Right lung (tissue), 10 donors: ENCODE results near the gene PABPC5. TPM values are rescaled to one million over a fixed set of nuclear protein-coding genes. Genes with fewer than 3 reads are reported as not detected.
A peak's percentile ranks its signal among the peaks of the same experiment; 100 is the strongest.

Experiments used
- DNase-seq, 2 donors: peaks; one replicate each; pipeline ENCODE4 v3.0.0-alpha.2; 2013
- long read RNA-seq, 8 donors: transcript quantifications; one replicate each; lab custom pipeline, GENCODE V29; 2026
- polyA plus RNA-seq, 5 donors: library from polyadenylated mRNA; unstranded; fragments of 120-200 nt; gene quantifications; one replicate each; pipeline versions ENCODE4 v1.2.1 to v1.2.3, GENCODE V29; 2013; ENCODE audit warnings: inconsistent platforms in 1 of 5, low replicate concordance in 1 of 5; ENCODE audit not compliant: insufficient read length in 5 of 5, insufficient read depth in 1 of 5

Gene PABPC5
- polyA plus RNA-seq: 10 to 100 TPM in 1 of 5 donors, 1 to 10 TPM in 4; 6.8 to 10.8 (median 8.1) TPM
- long read RNA-seq, donor 1, transcript PABPC5-201 (2 exons, 3,221 nt): major isoform, 5 of 5 reads
- long read RNA-seq, donor 1, partial matches to known transcripts: 0 of 5 reads
- long read RNA-seq, donor 1, other reads (novel, unspliced or antisense): 0 of 5 reads
- long read RNA-seq, donor 2, partial matches to known transcripts: 0 of 3 reads
- long read RNA-seq, donor 2, other reads (novel, unspliced or antisense): 0 of 3 reads
- long read RNA-seq, donor 3, partial matches to known transcripts: 0 of 1 reads
- long read RNA-seq, donor 3, other reads (novel, unspliced or antisense): 0 of 1 reads
- long read RNA-seq, donor 4, partial matches to known transcripts: 0 of 5 reads
- long read RNA-seq, donor 4, other reads (novel, unspliced or antisense): 0 of 5 reads
- long read RNA-seq, donor 5, partial matches to known transcripts: 0 of 2 reads
- long read RNA-seq, donor 5, other reads (novel, unspliced or antisense): 0 of 2 reads
- long read RNA-seq, donor 6, partial matches to known transcripts: 0 of 2 reads
- long read RNA-seq, donor 6, other reads (novel, unspliced or antisense): 0 of 2 reads
- long read RNA-seq, donor 7, partial matches to known transcripts: 0 of 1 reads
- long read RNA-seq, donor 7, other reads (novel, unspliced or antisense): 0 of 1 reads
- long read RNA-seq, donor 8: 0 reads

DNA sequence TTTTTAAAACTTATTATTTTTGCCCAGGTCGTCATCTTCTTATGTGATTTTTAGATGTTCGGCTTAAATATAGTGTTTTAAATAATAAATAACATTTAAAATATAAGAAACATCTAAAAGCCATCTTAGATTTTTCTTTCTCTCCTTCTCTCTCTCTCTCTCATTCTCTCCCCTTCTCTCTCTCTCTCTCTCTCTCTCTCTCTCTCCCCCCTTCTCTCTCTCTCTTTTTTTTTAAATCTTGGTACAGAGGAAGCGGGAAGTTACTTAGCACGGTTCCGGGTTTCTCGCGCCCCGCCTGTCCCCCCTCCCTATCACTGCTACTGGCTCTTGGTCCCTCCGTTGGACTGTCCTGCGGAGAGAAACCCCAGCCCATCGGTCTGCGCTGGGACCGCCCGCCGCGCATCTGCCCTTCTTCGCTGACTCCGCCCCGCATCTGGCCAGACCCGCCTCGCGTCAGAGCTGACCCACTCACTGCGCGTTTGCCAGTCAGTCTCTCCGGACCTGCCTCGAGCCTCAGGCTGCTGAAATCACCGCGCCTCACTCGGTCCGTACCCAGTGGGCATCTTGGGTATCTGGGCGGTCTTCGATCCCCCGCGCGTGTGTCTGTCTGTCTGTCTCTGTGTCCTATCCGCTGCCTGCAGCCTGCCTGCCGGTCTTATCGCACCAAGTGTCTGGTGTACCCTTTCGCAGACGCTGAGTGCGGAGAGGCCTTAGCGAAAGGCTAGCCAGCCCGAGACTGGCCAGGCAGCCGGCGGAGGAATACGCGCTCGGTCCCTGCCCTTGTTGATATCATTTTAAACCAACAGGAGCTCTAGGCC is at the start of gene PABPC5:
TSS of gene PABPC5 (plus strand) at position 489 of the 818 bp plus-strand sequence. CDS start 739 bp downstream, outside the sequence.
- DNase-seq: peak; percentile 83 to 86

- DNase-seq: no peak
Measured at GRCh38 chrX:91389026-91389425, 45.6 kb upstream of the PABPC5 start.

DNA sequence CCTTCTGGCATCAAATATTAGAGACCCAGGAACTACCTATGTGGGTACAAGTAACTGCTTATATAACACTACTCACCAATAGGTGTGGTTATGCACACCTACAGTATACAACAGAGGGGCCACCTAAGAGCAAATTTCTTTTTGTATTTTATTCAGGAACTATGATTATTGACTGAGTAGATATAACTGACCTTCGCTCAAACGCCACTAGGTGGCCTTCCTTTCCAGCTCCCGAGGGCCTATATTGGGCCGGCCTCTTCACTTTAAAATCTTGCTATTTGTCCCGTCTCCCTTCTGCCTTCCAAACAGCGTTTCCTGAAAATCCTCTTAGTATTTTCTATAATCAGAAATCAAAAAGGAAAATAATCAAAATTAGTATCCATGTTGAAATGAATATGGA is 19.9 kb upstream of the PABPC5 start:
- DNase-seq: no peak

DNA sequence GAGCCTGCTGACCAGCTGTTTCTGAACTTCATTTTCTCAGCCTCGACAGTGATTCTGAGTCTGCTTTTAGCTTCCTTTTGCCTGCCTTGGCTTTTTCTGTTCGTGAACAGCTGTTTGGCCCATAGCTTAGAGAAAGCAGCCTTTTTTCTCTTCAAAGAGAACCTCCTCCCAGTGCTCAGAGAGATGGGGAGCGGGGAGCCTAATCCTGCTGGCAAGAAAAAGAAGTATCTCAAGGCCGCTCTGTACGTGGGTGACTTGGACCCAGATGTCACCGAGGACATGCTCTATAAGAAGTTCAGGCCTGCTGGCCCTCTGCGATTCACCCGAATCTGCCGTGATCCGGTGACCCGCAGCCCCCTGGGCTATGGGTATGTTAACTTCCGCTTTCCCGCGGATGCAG is 756 bp downstream of the PABPC5 start:
- peak in 1 of 2 donors; percentile 11 for DNase-seq
